Activated naive CD4-positive, alpha-beta T cell treated with anti-CD3 and anti-CD28 coated beads, Interleukin-2, amount 50 U/mL, for 16 hours (primary cell): ENCODE measurements around the gene CSDE1.
A peak's percentile ranks its signal among the peaks of the same experiment; 100 is the strongest.

Experiments
- DNase-seq: peaks from one replicate; pipeline ENCODE4 v3.0.0-alpha.2; 2020

CSDE1 gene

DNA sequence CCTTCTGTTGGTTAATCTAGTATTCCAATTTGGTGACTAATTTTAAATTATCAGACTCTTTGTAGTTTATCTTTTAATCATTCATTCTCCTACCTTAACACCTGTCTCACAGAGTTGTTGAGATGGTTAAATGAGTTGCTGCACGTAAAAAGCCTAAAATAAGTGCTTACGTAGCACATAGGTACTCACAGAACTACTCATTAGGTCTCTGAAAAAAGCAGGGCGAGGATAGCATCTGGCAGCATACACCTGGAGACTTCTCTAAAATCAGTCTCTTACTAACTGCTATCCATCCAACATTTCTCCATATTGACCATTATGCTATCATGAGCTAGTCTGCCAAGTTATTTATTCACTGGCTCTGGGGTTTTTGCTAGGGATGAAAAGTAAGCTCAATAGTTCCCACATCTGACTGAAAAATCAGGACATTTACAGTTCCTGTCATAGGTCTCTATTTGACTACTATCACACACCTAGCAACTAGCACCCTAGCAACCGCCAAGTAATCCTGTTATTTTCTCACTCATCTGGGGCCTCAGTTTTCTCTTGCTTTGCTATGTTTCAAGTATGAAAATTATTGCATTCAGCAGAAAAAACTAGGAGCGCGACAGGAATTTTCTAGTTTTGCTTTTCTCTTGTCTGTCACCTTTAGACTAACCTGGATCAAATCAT, 11.2 kb downstream of the CSDE1 start:
- DNase-seq: no peak

DNA sequence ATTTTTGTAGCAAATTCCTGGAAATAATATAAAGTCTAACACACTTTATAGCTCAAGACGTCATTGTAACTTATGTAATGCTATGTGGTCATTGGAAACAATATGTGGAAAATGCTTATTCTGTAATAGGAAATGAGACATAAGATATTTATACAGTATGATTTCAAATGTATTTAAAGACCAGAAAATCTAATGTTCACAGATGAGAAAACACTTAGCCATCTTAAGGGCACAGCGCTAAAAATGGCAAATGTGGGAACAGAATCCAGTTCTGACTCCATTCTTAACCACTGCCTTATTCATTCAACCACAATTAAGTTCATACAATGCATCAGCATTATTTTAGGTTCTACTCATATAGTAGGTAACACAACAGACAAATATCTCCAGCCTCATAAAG, 12.5 kb downstream of the CSDE1 start:
- DNase-seq: no peak

DNA sequence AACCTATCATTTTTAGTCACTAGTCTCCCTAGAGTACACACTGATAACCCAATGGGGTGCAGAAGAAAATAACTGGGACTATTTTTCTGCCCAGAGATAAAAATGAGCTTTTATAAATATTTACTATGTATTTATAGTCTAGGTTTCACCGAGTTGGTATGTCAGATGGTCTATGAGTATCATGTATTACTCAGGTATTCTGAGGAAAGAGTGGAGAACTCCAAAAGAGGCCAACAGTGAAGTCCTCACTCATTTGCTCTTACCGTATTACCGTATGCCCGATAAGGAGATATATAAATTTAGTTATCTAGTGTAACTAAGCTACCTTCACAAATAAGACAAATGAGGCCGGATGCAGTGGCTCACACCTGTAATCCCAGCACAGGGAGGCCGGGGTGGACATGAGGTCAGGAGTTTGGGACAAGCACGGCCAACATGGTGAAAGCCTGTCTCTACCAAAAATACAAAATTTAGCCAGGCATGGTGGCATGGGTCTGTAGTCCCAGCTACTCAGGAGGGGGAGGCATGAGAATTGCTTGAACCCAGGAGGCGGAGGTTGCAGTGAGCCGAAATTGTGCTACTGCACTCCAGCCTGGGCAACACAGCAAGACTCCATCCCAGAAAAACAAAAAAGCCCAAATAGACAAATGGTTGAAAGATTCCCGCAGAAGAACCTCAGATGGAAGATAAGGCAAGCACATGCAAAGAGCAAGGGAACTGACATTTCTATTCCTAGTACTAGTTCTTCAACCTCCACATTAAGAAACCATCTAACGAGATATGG, 15.6 kb downstream of the CSDE1 start:
- no peak for DNase-seq

DNA sequence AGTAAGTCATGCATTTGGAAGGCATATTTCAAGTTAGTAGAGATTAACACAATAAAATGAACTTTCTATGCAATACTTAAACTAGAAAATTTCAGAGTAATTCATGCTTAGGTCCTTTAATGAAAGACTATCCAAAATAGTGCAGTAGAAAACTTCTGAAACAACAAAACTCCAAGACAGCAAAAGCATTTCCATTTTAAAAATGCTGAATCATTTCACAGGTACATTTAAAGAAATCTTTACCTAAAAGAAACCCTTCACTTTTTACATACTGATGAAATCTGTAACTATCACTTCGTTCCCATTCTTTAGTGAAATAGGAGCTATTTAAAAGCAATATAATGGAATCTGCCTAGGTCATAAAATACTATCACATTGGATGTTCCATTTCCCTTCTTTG, 17.5 kb downstream of the CSDE1 start:
- no peak for DNase-seq

DNA sequence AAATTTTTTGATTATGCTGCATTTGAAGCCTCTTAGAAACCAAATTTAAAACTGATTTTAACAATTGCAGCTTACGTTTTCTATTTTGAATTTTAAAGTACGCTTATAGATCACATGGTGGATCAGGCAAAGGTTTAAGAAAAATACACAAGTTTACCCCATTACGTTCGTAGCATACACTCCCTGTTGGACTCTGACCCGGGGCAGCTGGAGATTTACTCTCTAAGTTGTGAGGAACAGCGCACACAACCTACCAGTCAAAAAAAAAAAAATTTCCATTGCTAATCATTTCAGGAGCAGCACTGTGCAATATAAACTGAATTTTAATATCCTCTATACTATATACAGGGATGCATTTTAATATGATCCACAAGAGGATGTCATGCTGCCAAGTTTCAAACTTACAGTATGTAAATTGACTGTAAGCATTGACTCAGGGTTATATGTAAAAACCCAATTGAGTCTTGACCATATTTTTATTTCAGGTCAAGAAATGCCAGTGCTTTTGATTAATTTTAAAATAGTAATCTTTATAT, 20.4 kb downstream of the CSDE1 start:
- DNase-seq: no peak

DNA sequence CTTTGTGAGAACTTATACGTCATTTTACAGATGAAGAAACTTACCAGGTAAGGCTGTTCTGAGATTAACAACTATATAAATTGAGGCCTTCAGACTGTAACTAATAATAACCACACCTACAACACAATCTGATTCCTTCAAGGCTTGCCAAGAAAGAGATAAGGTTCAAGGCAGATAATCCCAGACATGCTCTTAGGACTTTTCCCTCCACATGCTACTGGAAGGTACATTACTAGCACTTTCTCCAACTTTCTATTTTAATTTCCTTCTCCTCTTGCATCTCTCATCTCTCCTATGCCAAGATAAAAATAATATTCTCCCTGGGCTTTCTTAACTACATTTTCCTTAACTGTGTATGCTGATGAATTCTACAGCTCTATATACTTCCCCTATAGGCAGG, 22.3 kb downstream of the CSDE1 start:
- DNase-seq: no peak

DNA sequence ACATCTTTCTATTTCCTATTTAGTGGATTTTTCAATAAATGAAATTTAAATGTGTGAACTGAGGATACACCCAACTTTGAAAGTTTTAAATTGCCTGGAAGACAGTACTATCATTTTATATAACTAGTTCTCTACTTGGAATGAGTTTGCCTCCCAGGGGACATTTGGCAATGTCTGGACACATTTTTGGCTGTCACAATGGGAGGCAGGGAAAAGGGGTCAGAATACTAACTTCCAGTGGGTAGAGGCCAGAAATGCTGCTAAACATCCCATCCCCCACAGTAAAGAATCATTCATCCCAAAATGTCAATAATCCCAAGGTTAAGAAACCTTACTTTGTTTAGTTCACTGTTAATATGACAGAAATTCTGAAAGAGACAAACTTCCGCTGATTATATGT, 28.0 kb downstream of the CSDE1 start:
- DNase-seq: no peak

DNA sequence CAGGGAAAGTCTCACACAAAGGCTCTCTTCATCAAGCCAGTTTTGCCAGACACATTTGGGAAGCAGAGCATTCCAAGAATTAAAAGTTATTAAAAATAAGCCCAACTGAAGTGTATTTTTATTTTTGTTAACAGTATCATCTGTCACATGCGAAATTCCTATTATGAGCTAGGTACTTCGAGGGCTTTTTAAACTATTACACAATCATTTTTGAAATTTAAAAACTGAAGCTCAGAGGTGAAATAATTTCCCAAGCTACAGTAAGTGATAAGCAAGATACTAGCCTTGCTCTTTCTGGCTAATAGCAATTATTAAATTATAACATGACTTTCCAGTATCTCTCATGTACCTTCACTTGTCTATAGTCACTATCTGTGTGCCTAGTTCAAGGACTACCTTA, 29.2 kb downstream of the CSDE1 start:
- DNase-seq: no peak

DNA sequence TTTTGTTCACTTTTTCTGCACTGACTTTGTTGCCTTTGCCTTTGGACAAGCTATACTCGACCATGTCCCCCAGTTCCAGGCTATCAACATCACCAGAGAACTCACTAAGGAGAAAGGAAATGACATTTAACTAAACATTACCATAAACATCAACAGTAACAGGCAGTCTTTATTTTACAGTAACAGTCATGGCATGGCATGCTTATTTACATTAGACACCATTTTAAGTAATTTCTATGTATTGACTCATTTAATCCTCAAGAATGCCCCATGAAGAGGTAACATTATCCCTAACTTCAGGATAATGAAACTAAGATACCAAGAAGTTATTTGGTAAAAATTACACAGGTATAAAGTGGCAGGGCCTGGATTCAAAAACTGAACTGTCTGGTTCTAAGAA, 32.6 kb downstream of the CSDE1 start:
- DNase-seq: no peak

DNA sequence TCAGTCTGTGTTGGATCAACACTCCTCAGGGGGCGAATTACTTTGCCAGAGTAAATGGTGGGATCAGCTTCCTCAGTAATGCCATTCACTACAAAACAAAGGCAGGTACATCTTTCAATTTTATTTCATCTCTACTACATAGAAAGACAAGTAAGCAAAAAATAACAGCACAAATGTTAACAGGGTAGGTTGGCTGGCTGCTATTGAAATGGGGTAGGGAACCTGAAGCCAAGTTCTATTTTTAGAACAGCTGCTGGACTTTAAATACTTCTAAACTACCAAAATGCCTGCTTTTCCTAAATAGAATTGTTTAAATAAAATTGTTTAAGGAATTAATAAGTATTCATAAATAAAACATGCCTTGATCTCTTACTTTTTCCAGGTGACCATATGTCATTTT, 33.9 kb downstream of the CSDE1 start:
- DNase-seq: no peak

DNA sequence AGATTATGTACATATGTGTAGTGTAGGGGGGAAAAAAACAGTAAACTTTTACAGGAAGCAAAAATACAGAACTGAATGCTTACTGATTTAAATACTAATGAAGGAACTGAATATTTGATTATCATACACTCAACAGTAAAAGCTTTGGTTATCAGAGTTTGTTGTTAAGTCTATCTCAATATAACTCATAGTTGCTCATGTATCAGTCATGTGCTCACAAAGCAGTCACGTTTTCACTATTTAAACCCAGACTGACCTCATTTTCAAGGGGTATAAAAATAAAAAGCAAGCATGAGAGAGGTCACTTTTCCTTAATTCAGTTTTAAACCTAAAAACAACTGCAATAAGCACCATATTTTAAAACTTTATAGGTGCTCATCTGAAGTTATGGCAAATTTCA, 34.3 kb downstream of the CSDE1 start:
- no peak for DNase-seq

DNA sequence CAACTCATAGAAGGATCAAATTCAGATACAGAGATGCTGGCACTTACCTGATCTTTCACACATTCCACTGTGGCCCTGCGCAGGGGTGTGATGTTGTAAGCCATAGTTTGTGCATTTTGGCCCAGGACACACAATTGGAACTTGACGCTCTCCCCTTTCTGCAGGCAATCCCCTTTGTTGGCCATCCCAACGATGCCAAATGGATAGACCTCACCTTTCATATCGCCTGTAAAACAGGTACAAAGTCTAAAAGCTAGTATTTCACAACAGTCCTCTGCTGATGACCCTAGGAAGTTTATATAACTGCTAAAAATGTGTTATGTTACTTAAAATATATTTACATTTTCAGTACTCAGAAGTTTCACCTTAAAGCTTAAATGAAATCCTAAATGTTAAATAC, 37.3 kb downstream of the CSDE1 start:
- no peak for DNase-seq

DNA sequence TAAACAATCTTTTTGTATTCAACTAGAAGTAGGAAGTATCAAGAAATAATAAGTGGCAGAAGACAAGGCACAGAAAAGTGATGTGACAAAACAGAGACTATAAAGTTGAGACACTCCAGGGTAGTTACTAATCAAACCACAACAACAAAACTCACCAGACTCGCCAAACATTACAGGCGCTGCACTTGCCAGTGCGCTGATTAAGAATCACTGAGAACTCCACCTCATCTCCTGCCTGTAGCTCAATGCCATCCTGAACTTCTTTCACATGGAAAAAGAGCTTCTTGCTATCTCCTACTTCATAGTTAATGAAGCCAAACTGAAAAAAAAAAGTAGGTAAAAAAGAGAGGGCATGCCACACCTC, 38.4 kb downstream of the CSDE1 start:
- DNase-seq: no peak

DNA sequence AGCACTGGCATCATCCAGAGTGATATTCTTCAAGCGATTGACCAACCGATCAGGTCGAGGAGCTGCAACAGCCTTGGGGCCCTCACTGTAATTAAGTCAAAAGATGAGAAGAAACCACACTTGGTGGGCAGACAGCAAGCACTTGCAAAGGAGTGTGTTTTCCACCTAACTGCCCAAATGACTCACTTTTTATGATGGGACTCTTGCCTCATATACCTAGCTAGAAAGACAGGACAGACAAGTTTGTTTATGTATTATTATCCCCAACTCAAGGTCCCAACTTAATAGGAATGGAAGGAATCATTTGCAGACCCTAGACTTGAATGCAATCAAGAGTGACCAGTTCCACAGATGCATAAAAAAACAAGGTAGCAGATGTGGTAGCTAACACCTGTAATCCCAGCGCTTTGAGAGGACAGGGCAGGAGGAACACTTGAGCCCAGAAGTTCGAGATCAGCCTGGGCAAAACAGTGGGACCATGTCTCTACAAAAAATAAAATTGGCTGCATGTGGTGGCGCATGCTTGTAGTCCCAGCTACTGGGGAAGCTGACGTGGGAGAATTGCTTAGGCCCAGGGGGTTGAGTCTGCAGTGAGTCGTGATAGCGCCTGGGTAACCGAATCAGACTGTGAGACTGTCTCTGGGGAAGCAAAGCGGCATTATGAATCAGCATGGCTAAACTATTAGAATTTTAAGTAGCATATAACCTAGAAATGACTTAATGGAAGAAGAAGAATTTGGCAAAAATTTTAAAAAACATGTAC, 38.9 kb downstream of the CSDE1 start:
- DNase-seq: peak; percentile 15

DNA sequence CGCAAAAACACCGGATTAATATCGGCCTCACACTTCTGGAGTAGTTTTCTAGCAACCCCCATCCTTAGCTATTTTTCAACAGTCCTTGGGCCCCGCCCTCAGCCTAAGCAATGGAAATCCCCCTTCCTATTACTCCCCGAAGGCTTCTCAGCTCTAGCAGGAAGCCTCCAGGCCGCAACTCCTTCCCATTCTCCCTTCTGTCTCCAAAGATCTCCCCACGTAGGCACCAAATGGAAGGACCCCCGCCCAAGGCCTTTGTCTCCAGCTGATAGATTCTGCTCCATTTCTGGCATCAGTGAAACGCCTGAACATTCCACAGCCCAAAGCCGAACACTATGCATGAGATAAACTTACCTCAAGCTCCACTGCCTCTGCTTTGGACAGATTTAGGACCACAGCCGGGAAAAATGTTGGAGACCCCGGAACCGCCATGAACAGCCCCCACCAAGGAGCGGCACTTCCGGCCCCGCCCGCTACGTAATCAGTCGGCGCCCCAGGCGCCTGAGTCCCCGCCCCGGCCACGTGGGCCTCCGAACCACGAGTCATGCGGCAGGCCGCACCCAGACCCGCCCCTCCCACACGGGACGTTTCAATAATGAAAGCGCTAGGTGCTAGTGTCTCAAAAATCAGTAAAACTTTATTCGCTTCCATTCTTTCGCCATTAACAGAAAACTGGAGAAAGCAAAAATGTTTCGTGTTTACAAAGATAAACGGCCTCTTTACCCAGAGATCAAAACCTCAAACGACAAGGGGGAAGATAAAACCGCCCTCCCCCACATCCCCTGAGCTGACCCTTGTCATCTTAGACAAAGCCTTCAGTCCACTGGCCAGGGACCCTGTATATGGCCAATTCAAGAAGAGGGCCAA, 41.2 kb downstream of the CSDE1 start, which contains the start of gene NRAS:
Gene NRAS, minus strand, starts transcription at position 468 of the 867 bp plus-strand sequence. CDS start 611 bp downstream, outside the sequence.
- DNase-seq: peak; percentile 97

DNA sequence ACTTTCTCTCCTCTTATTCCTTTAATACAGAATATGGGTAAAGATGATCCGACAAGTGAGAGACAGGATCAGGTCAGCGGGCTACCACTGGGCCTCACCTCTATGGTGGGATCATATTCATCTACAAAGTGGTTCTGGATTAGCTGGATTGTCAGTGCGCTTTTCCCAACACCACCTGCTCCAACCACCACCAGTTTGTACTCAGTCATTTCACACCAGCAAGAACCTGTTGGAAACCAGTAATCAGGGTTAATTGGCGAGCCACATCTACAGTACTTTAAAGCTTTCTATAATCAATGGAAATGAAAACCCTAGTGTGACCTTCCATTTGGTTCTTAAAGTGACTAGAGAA, 41.9 kb downstream of the CSDE1 start:
- DNase-seq: no peak

DNA sequence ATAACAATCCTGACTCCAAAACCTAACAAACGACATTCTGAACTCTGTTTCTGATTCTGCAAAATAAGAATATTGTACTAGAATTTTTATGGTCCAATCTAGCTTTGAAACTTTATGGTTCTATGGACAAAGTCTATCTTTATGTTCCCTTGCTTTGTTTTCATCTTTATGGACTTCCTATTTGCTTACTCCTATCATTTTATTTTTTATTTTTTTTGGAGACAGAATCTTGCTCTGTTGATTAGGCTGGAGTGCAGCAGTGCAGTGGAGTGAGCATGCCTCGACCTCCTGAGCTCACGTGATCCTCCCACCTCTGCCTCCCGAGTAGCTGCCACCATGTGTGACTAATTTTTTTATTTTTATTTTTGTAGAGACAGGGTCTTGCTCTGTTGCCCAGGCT, 44.8 kb downstream of the CSDE1 start:
- no peak for DNase-seq

DNA sequence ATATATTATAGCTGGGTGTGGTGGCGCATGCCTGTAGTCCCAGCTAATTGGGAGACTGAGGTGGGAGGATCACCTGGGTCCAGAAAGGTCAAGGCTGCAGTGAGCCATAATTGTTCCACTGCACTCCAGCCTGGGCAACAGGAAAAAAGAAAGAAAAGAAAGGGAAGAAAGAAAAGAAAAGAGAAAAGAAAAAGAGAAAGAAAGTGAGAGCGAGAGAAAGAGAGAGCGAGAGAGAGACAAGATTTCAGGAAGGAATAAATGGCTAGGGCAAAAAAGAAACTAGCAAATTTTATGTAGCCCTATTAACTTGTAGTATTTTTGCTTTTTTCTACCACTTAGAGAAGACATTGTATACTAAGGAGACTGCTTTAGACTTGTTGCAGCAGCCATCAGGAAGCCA, 47.4 kb downstream of the CSDE1 start:
- DNase-seq: no peak

DNA sequence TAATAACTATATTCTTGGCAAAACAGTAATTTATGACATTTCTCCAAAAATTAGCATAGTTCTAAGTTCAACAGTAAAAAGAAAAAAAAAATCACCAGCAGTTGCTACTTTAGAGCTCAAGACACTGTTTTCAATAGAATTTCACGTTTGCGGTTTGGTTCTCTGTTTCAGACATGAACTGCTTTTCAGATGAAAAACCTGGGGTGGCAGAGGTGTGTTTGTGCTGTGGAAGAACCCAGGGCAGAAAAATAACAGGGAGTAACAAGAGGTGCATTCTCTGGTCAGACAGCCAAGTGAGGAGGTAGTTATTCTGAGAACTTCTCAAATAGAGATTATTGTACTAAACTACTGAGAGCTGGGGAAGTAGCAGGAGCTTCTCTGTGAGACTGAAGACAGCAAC, 50.2 kb downstream of the CSDE1 start:
- no peak for DNase-seq

DNA sequence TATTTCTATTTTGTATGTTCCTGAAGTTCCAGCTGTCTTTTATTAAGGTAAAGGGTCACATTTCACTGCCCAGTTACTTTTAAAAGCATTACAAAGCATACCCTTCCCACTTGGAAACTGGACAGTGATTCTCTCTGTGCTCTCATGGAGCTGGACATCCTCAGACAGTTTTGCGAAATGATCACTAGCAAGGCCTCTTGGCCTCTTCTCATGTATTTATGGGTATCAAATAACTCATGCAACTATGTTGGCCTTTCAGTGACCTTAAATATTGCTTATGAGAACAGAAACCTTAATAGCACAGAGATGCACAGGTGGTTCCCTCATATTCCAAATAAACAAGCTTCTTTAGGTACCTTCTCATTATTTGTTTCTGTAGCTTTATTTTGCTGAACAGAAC, 54.5 kb downstream of the CSDE1 start:
- DNase-seq: no peak

DNA sequence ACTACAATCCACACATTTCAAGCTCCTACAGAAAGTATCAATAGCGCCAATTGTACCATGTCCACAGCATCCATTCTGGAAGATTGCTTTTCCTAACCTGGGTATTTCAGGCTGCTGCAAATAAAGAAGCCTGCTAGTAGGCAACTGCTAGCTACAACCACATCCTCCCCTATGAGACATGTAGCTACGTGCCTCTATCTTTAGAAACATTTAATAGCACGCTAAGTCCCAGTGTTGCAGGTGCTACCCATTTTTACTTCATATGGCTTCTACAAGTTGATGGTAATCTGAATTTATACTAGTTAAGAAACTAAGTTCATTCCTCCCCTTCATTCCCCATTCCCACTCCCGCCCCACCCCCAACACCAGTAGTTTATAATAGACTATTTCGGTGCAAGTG, 55.0 kb downstream of the CSDE1 start:
- no peak for DNase-seq

DNA sequence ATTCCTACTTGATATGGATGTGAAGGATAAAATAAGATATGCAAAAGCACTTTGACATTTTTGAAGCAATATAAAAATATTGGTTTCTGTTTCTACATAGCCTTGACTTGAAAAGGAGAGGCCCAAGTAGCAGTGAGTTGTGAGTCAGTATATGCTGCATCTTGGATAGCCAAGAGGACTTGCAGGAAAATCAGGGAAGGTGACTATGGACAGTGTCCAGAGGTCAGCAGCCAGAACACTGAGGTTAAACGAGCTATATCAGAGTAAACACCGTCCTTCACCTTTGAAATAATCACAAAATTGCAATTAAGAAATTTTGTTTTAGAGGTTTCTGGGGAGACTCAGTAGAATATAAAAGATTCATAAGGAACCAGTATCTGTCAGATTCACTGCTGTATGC, 55.9 kb downstream of the CSDE1 start:
- DNase-seq: no peak
